Measurements from ENCODE around the gene NR6A1. TPM values are rescaled to one million over a fixed set of nuclear protein-coding genes. Genes with fewer than 3 reads are reported as not detected.

NR6A1 gene
- total and polyA plus RNA-seq, 2 experiments from 2014 or later: 44.2 to 139 TPM

DNA sequence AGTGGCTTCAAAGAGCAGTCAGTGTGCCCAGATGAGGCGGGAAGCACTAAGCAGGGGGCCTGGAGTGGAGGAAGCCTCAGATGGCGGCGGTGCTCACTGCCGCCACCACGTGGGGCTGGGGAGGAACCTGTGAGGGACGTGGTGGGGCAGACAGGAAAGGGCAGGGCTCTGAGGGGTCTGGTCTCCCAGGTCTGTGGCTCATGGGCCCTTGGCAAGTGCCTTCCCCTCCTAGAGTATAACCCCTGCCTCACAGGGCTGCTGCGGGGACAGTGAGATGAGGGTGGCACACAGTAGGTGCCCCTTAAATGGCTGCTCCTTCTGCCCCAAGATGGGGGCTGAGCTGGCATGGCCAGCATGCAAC, 290.5 kb downstream of the NR6A1 start:
- H3K4me2 ChIP-seq: no peak overlapping the region
- Mint-ChIP-seq H3K4me1 (peaks cover 25% of the 10 kb centered on the region), H3K4me3 (no peak overlapping the region), H3K27me3 (ENCODE audit: insufficient read depth, low read depth, poor library complexity) (peaks cover 39% of the 10 kb centered on the region), H3K9me3 (no peaks in the 10 kb centered on the region), H3K27ac (no peak overlapping the region), H3K36me3 (ENCODE audit: low read depth) (no peaks in the 10 kb centered on the region; the same call in 2 of the 3 replicates)
- DNase-seq (ENCODE audit: low spot score) (peak; percentile 86), ATAC-seq (peak; percentile 62)
- TF ChIP-seq, protein P1, sequence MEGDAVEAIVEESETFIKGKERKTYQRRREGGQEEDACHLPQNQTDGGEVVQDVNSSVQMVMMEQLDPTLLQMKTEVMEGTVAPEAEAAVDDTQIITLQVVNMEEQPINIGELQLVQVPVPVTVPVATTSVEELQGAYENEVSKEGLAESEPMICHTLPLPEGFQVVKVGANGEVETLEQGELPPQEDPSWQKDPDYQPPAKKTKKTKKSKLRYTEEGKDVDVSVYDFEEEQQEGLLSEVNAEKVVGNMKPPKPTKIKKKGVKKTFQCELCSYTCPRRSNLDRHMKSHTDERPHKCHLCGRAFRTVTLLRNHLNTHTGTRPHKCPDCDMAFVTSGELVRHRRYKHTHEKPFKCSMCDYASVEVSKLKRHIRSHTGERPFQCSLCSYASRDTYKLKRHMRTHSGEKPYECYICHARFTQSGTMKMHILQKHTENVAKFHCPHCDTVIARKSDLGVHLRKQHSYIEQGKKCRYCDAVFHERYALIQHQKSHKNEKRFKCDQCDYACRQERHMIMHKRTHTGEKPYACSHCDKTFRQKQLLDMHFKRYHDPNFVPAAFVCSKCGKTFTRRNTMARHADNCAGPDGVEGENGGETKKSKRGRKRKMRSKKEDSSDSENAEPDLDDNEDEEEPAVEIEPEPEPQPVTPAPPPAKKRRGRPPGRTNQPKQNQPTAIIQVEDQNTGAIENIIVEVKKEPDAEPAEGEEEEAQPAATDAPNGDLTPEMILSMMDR (conservative IDR thresholded peaks at IDR 0.05; ENCODE audit: low read depth in 2 of 2): peak; percentile 67 to 87
- TF ChIP-seq STAT1 (IDR thresholded peaks at IDR 0.05; ENCODE audit: unreplicated experiment): no peak
- no peak for TF ChIP-seq CREB1 (CRISPR knock-in tag; IDR thresholded peaks at IDR 0.05; ENCODE audit: low read depth)
- H3K36me3 ChIP-seq (ENCODE audit: insufficient read depth): no peaks in the 10 kb centered on the region
- peaks cover 49% of the 10 kb centered on the region for H3K27me3 ChIP-seq (ENCODE audit: insufficient read depth)
- 0 out of 2 replicates have a peak overlapping the region, but pooled peaks have one; percentile 64 for H2AFZ ChIP-seq
- no peak overlapping the region for H3K4me3 ChIP-seq
- peaks cover 20% of the 10 kb centered on the region for H3K4me1 ChIP-seq (ENCODE audit: insufficient read depth)
- no peak overlapping the region for H3K27ac ChIP-seq (ENCODE audit: low read depth)
- H3K79me2 ChIP-seq (replicated peaks; ENCODE audit: insufficient read depth): no peaks in the 10 kb centered on the region
- H3F3A ChIP-seq (replicated peaks; ENCODE audit: low read depth): 0 out of 2 replicates have a peak, but pooled peaks cover 2% of the 10 kb centered on the region
- no peaks in the 10 kb centered on the region for H4K20me1 ChIP-seq (replicated peaks; ENCODE audit: insufficient read depth)
- H3K9me2 ChIP-seq (ENCODE audit: insufficient read depth): no peaks in the 10 kb centered on the region

DNA sequence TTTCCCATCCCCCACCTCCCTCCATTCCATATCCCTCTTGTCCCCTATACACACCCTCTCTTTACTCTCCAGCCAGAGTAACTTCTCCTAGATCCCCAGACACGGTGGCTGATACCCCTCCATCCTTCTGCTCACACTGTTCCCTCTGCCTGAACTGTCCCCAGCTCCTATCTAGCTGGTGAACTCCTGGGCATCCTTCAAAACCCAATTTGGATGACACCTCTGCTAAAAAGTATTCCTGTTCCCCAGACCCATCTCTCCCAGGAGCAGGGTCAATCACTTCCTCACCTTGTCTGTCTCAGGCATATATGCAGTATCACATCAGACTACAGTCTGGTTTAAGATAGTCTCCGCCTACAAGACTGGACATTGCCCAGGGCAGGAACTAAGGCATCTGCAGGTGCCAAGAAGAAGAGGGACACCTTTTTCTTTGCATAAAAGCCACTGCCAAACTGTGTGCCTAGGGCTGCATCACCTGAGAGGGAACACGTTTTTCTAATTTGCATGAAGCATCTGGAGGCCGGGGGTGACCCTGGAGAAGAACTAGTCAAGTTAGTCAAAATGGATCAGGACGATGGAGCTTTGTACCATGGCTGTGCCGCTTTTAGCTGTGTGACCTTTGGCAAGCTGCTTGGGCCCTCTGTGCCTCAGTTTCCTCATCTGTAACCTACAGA, 291.0 kb downstream of the NR6A1 start:
- H4K20me1 ChIP-seq (replicated peaks; ENCODE audit: insufficient read depth): no peaks in the 10 kb centered on the region
- H3K27ac Mint-ChIP-seq: no peak overlapping the region
- 0 out of 2 replicates have a peak overlapping the region, but pooled peaks have one; percentile 64 for H2AFZ ChIP-seq
- ATAC-seq (no peak), DNase-seq (ENCODE audit: low spot score) (no peak)
- no peaks in the 10 kb centered on the region for H3K79me2 ChIP-seq (replicated peaks; ENCODE audit: insufficient read depth)
- H3K4me2 ChIP-seq: no peak overlapping the region
- peaks cover 37% of the 10 kb centered on the region for H3K27me3 Mint-ChIP-seq (ENCODE audit: insufficient read depth, low read depth, poor library complexity)
- H3K4me1 Mint-ChIP-seq: peaks cover 22% of the 10 kb centered on the region
- H3K9me3 Mint-ChIP-seq: no peaks in the 10 kb centered on the region
- no peak overlapping the region for H3K4me3 Mint-ChIP-seq
- H3K4me1 ChIP-seq (ENCODE audit: insufficient read depth): peaks cover 20% of the 10 kb centered on the region
- H3K27ac ChIP-seq (ENCODE audit: low read depth): no peak overlapping the region
- H3K27me3 ChIP-seq (ENCODE audit: insufficient read depth): peaks cover 49% of the 10 kb centered on the region
- H3K36me3 ChIP-seq (ENCODE audit: insufficient read depth): no peaks in the 10 kb centered on the region
- H3K36me3 Mint-ChIP-seq (ENCODE audit: low read depth): no peaks in the 10 kb centered on the region; the same call in 2 of the 3 replicates
- 0 out of 2 replicates have a peak, but pooled peaks cover 2% of the 10 kb centered on the region for H3F3A ChIP-seq (replicated peaks; ENCODE audit: low read depth)
- H3K9me2 ChIP-seq (ENCODE audit: insufficient read depth): no peaks in the 10 kb centered on the region
- H3K4me3 ChIP-seq: no peak overlapping the region
- TF ChIP-seq CREB1 (CRISPR knock-in tag; IDR thresholded peaks at IDR 0.05; ENCODE audit: low read depth) (no peak), ZNF114 (CRISPR knock-in tag; IDR thresholded peaks at IDR 0.05) (no peak), STAT1 (IDR thresholded peaks at IDR 0.05; ENCODE audit: unreplicated experiment) (no peak), NANOG (IDR thresholded peaks at IDR 0.05; ENCODE audit: borderline replicate concordance) (no peak), ZNF331 (CRISPR knock-in tag; IDR thresholded peaks at IDR 0.05; ENCODE audit: low read depth) (no peak), POLR2AphosphoS5 (IDR thresholded peaks at IDR 0.05; ENCODE audit: low read depth) (no peak), EZH2phosphoT487 (IDR thresholded peaks at IDR 0.05; ENCODE audit: unreplicated experiment) (no peak)
- TF ChIP-seq, protein P2, sequence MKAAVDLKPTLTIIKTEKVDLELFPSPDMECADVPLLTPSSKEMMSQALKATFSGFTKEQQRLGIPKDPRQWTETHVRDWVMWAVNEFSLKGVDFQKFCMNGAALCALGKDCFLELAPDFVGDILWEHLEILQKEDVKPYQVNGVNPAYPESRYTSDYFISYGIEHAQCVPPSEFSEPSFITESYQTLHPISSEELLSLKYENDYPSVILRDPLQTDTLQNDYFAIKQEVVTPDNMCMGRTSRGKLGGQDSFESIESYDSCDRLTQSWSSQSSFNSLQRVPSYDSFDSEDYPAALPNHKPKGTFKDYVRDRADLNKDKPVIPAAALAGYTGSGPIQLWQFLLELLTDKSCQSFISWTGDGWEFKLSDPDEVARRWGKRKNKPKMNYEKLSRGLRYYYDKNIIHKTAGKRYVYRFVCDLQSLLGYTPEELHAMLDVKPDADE (IDR thresholded peaks at IDR 0.05): no peak
- TF ChIP-seq, protein P3, sequence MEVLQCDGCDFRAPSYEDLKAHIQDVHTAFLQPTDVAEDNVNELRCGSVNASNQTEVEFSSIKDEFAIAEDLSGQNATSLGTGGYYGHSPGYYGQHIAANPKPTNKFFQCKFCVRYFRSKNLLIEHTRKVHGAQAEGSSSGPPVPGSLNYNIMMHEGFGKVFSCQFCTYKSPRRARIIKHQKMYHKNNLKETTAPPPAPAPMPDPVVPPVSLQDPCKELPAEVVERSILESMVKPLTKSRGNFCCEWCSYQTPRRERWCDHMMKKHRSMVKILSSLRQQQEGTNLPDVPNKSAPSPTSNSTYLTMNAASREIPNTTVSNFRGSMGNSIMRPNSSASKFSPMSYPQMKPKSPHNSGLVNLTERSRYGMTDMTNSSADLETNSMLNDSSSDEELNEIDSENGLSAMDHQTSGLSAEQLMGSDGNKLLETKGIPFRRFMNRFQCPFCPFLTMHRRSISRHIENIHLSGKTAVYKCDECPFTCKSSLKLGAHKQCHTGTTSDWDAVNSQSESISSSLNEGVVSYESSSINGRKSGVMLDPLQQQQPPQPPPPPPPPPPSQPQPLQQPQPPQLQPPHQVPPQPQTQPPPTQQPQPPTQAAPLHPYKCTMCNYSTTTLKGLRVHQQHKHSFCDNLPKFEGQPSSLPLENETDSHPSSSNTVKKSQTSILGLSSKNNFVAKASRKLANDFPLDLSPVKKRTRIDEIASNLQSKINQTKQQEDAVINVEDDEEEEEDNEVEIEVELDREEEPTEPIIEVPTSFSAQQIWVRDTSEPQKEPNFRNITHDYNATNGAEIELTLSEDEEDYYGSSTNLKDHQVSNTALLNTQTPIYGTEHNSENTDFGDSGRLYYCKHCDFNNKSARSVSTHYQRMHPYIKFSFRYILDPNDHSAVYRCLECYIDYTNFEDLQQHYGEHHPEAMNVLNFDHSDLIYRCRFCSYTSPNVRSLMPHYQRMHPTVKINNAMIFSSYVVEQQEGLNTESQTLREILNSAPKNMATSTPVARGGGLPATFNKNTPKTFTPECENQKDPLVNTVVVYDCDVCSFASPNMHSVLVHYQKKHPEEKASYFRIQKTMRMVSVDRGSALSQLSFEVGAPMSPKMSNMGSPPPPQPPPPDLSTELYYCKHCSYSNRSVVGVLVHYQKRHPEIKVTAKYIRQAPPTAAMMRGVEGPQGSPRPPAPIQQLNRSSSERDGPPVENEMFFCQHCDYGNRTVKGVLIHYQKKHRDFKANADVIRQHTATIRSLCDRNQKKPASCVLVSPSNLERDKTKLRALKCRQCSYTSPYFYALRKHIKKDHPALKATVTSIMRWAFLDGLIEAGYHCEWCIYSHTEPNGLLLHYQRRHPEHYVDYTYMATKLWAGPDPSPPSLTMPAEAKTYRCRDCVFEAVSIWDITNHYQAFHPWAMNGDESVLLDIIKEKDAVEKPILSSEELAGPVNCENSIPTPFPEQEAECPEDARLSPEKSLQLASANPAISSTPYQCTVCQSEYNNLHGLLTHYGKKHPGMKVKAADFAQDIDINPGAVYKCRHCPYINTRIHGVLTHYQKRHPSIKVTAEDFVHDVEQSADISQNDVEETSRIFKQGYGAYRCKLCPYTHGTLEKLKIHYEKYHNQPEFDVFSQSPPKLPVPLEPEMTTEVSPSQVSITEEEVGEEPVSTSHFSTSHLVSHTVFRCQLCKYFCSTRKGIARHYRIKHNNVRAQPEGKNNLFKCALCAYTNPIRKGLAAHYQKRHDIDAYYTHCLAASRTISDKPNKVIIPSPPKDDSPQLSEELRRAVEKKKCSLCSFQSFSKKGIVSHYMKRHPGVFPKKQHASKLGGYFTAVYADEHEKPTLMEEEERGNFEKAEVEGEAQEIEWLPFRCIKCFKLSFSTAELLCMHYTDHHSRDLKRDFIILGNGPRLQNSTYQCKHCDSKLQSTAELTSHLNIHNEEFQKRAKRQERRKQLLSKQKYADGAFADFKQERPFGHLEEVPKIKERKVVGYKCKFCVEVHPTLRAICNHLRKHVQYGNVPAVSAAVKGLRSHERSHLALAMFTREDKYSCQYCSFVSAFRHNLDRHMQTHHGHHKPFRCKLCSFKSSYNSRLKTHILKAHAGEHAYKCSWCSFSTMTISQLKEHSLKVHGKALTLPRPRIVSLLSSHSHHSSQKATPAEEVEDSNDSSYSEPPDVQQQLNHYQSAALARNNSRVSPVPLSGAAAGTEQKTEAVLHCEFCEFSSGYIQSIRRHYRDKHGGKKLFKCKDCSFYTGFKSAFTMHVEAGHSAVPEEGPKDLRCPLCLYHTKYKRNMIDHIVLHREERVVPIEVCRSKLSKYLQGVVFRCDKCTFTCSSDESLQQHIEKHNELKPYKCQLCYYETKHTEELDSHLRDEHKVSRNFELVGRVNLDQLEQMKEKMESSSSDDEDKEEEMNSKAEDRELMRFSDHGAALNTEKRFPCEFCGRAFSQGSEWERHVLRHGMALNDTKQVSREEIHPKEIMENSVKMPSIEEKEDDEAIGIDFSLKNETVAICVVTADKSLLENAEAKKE (CRISPR knock-in tag; IDR thresholded peaks at IDR 0.05): no peak
